Activated CD4-positive, alpha-beta T cell treated with anti-CD3 and anti-CD28 coated beads for 24 hours (primary cell): ENCODE measurements around the gene PSMG3.
"Not testable (repeated sequence)": the region's sequence is repeated elsewhere in the genome, so short reads cannot be mapped to it uniquely, and the experiment has no call there.

Source experiments
- DNase-seq, 2 donors: peaks; one replicate each; pipeline ENCODE4 v3.0.0-alpha.2; 2020; ENCODE audit warnings: low read depth in 2 of 2

PSMG3 gene

DNA sequence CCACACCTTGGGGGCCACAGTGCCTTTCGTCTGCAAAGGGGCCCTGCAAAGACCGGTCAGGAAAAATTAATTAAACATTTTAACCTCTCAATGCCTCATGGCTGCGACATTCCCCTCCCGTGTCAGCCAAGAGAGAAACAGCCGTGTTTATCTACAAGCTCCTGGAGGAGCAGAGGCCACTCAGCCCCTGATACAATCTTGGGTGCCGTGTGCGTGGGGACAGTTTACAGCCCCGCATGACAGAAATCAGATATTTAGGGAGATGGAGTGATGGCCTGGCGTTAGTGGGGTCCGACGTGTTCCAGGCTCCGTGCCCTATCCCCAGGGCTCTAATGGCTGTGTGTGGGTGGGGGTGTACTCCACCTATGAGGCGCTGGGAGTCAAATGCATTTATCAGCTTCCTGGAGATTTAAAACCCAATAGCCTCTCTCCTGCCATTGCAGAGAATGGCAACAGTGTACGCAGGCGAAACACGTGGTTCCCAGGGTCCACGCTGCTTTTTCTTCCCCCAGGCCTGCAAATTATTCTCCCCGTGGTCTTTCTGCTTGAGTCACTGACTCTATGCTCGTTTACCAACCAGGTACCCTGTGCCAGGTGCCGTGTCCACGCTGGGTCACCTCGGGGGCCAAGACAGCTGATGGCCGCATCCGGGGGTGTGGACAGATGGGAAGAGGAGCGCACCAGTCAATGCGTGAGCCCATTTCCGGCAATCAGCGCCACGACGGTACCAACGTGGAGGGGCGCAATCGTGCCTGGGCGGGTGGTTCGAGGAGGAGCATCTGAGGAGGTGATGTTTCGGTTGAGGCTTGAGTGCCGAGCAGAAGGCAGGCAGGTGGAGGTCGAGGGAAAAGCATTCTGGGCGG, 26.6 kb upstream of the PSMG3 start:
- DNase-seq: no peak

DNA sequence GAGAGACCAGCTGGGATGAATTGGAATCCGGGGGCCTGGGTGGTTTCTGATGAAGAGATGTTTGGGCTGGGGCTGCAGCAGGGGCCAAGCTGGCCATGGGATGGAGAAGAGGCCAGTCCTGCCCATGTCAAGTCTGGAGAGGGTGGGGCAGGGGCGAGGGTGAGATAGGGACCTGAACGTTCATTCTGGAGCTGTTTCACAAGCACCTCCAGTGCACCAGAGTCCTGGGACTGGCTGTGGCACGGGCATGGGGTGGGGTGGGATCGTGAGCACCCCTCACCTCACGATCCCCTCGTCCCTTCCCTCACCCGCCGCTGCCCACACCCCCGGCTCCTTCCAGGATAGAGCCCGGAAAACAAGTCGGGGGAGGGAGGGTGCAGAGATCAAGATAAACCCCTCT, 25.8 kb upstream of the PSMG3 start:
- no peak for DNase-seq

- no peak for DNase-seq
These were observed 25.2 kb upstream of the PSMG3 start for GRCh38 chr7:1595027-1595426.

DNA sequence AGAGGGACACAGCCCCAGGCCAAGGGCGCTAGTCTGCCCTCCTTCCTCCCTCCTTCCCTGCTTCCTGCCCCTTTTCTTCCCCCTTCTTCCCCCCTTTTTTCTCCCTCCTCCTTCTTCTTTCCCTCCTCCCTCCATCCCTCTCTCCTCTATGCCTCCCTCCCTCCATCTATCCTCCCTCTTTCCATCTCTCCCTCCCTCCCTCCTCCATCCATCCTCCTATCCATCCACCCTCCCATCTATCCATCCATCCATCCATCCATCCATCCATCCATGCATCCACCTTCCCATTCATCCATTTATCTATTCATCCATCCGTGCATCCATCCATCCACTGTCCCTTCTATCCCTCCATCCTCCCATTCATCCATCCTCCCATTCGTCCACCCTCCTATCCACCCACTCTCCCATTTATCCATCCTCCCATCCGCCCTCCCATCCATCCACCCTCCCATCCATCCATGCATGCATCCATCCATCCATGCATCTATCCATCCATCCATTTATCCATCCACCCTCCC, 24.1 kb upstream of the PSMG3 start:
- no peak for DNase-seq

DNA sequence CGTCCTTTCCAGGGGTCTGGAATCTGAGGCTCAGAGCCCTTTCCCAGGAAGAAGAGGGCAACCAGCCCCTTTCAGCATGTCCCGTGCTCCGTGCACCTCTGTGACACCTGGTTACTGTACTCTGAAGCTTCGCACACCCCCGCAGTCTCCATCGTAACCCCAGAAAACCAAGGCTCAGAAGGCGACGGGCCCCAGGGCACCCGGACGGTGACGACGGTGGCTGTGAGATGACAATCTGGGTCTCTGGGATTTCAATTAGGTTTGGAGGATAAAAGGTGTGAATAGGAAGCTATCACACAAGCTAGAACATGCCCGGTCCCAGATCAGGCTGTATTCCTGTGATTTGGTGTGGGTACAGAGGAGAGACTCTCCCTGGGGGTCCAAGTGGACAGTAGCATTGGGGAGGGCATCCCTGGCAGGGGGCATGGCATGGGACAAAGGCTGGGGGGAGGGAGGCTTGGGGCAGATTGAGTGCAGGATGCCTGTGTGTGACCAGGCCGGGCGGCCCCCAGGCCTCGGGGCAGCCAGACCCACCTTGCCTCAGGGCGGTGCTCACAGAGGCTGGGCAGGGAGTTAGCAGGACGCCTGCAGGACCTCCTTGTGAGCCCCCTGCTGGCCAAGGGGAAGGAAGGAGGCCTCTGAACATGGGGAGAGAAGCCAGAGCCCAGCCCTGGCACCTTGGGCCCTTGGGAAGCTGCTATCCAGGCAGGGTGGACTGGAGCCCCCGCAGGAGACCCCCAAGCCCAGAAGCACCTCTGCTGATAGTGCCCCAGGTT, 23.4 kb upstream of the PSMG3 start:
- no peak for DNase-seq

DNA sequence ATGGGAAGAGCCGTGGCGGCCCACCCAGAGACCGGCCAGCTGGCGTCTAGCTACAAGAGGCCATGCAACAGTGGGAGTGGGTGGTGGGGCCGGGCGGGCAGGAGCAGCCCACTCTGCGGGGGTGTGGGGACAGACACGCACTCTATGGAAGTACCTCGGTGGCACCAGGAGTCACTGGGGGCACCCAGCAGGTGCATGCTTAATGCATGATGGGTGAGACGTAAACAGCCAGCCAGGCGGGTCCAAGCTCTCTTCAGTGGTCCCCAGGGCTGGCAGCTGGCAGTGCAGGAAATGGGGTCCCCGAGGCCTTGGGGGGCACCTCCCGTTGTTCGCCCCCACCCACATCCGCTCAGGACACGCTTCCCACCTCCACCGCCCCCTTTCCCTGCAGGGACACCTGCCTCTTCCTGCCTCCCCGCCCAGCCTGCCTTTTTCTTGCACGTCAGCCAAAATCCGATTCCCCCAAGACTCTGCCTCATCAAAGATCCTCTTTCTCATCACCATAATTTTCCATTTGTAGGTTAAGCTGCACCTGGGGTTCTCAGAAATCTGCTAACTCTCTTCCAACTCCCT, 22.6 kb upstream of the PSMG3 start:
- DNase-seq: no peak

DNA sequence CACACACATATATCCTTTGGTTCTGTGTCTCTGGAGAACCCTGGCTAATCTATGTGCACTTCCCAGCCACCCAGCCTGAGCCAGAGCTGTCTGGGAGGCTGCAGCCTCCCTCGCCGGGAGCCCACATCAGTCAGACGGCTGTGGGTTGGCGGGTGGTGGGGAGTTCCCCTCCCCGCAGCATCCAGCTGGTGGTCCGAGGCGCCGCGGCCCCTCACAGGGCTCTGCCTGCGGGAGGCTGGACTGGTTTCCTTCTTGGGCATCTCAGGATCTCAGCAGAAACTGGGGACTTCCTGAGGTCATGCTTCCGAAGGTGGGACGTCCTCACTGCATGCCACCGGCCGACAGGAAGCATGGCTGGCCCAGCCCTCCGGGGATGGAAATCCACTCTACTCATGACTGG, 22.0 kb upstream of the PSMG3 start:
- DNase-seq: no peak

DNA sequence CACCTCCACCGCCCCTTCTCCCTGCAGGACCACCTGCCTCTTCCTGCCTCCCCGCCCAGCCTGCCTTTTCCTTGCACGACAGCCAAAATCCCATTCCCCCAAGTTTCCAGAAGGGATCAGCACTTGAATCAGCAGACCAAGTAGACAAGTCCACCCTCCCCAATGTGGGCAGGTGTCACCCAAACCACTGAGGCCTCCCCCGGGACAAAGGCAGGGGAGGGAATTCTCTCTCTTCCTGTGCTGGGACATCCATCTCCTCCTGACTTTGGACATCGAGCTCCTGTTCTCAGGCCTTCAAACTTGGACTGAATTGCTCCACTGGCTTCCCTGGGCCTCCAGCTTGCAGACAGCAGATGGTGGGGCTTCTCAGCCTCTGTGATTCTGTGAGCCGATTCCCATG, 21.6 kb upstream of the PSMG3 start:
- no peak for DNase-seq

GRCh38 chr7:1590887-1591286, 21.1 kb upstream of the PSMG3 start:
- no peak for DNase-seq

DNA sequence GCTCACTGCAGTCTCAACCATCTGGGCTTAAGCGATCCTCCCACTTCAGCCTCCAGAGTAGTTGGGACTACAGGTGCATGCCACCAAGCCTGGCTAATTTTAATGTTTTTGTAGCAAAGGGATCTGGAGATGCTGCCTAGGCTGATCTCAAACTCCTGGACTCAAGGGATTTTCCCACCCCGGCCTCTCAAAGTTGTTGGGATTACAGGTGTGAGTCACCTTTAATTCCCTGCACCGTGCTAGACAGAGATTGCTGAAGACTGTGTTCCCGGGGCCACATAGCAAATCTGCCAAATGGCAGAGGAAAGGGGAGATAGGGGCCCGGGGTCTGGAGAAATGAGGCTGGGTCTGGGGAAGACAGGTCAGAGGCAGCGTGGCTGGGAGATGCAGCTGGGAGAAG, 20.6 kb upstream of the PSMG3 start:
- no peak for DNase-seq

- no peak for DNase-seq
These were observed 19.1 kb upstream of the PSMG3 start for GRCh38 chr7:1588978-1589377.

DNA sequence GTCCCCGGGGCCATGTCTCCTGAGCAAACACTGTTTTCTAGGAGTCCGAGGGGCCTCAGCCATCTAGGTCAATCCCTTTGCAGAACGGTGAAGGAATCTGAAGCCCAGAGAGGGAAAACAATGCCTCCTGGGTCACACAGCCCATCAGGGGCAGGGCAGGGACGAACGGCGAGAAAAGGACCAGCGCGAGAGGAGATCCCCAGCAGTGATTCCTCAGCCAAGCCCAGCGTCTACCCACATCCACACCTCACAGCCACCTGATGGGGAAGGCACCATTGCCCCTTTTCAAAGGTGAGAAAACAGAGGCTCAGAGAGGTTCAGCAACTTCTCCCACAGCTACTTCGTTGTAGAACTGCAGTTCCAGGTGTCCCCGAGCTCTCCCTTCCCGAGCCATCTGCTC, 17.9 kb upstream of the PSMG3 start:
- no peak for DNase-seq

DNA sequence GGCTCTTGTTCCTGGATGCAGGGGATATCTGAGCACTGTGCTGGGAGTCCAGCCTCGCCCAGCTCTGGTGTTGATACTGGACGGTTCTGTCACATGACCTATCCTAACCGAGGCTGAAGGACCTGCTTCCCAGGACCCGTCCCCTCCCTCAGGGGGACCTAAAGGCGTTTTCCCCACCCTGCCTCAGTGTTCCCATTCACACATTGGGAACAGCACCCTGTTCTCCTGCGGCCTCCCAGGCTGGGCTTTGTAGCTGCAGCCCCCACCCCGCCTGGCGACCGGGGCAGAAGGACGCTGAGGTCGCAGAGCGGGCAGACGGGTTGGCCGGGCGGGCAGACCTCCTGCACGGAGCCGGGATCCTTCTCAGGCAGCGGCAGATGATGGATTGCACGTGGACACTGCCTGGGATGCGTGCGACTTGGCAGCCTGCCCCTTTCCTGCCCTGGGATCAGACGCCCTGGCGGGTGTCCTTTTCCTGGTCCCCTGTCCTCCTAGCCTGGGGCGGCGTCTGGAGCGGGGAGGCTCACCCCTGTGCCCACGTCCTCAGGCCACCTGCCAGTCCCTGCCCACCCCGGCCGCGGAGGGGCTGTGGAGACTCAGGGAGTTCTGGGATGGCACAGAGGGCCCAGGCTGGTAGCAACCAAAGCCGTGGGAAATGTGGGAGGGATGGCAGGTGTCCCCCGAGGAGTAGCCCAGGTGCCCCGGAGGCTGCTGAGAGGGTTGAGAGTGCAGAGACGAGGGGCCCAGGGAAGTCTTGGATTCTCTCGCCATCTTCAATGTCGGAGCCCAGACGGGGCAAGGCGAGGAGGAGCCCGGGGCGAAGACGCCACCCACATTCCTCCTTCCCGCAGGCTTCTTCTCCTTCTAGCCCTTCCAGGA, 17.2 kb upstream of the PSMG3 start:
- no peak for DNase-seq

DNA sequence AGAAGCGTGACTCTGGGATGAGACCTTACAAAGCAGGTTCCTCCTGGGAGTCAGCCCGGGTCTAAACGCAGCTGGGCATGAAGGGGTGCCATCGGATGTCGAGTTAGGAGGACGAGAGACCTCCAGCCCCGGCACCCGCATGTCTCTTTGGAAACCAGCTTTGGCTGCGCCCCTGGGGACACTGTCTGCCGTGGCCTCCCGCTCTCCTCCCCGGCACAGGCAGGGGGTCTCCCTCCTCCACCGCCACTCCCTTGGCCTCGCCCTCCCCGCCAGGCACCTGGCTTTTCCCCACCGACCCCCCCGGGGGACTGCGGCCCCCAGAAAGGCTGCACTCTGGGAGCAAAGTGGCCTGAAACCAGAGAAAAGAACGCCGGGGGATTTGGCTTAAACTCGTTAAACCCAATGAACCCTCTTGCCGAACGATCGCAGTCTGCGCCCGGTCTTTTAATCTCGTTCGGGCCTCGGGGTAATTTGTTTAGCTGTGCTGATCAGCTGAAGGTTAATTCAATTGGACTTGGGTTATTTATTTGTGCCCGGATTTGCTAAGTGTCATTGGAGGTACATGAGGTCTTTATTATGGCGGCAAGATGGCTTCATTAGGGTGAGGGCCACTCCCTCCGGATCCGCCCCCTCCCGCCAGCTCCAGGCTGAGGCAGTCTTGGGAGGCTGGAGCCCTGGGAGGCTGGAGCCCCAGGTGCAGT, 16.4 kb upstream of the PSMG3 start:
- DNase-seq: no peak

GRCh38 chr7:1585142-1585981, 15.5 kb upstream of the PSMG3 start:
- DNase-seq: no peak

- no peak for DNase-seq
These were observed 14.9 kb upstream of the PSMG3 start for GRCh38 chr7:1584700-1585099.

GRCh38 chr7:1583241-1583930, 13.6 kb upstream of the PSMG3 start:
- DNase-seq: not testable (repeated sequence)

- no peak for DNase-seq
These were observed 10.7 kb upstream of the PSMG3 start for GRCh38 chr7:1580422-1581030.
